CD4-positive, CD25-positive, alpha-beta regulatory T cell (primary cell): Measurements from ENCODE around the gene HSFX3. TPM values are rescaled to one million over a fixed set of nuclear protein-coding genes. Genes with fewer than 3 reads are reported as not detected.
"Not testable (repeated sequence)": the region's sequence is repeated elsewhere in the genome, so short reads cannot be mapped to it uniquely, and the experiment has no call there.

Source experiments
- ATAC-seq, 2 donors: fragments of 150-1000 bp; cut with Tn5 transposase; one replicate each; pipeline ENCODE4 v1.10.0; 2021; ENCODE audit warnings: low read depth in 2 of 2, moderate number of reproducible peaks in 2 of 2, moderate library complexity in 1 of 2
- DNase-seq, 3 donors: peaks; one replicate each; pipeline versions ENCODE4 v3.0.0 to v3.0.0-alpha.2; 2012 to 2022; ENCODE audit warnings: mixed read lengths in 1 of 3
- H3K27ac ChIP-seq: one replicate; pipeline ENCODE4 v1.7.0; 2013; ENCODE audit warnings: mild to moderate bottlenecking, low read length; ENCODE audit not compliant: insufficient read depth, poor library complexity, severe bottlenecking
- H3K27me3 ChIP-seq: one replicate; pipeline ENCODE4 v1.7.0; 2013; ENCODE audit warnings: low read length; ENCODE audit not compliant: control insufficient read depth, insufficient read depth
- H3K36me3 ChIP-seq: one replicate; pipeline ENCODE4 v1.7.0; 2013; ENCODE audit warnings: mild to moderate bottlenecking, low read length, moderate library complexity; ENCODE audit not compliant: control insufficient read depth, insufficient read depth
- H3K4me1 ChIP-seq: 2 replicates; pipeline ENCODE4 v1.7.0; 2013; ENCODE audit warnings: mild to moderate bottlenecking, low read length; ENCODE audit not compliant: insufficient read depth, control insufficient read depth, poor library complexity, severe bottlenecking
- H3K4me3 ChIP-seq: one replicate; pipeline ENCODE4 v1.7.0; 2013; ENCODE audit warnings: low read depth, mild to moderate bottlenecking, low read length, moderate library complexity
- H3K9me3 ChIP-seq, 2 experiments: 1 replicate in 1 of 2; 2 replicates in 1 of 2; pipeline ENCODE4 v1.7.0; 2013; ENCODE audit warnings: low read length in 2 of 2, mild to moderate bottlenecking in 1 of 2, moderate library complexity in 1 of 2; ENCODE audit not compliant: control insufficient read depth in 2 of 2
- H3K27ac Mint-ChIP-seq, 3 donors: one replicate each; pipeline ENCODE4 v1.8.0; 2020 to 2022; ENCODE audit warnings: mild to moderate bottlenecking in 3 of 3, mixed read lengths in 3 of 3, moderate library complexity in 2 of 3
- H3K27me3 Mint-ChIP-seq: one replicate; pipeline ENCODE4 v1.8.0; 2022; ENCODE audit warnings: mild to moderate bottlenecking, mixed read lengths
- H3K36me3 Mint-ChIP-seq: one replicate; pipeline ENCODE4 v1.8.0; 2020; ENCODE audit warnings: mixed read lengths
- H3K4me1 Mint-ChIP-seq, 4 donors: one replicate each; pipeline ENCODE4 v1.8.0; 2020 to 2022; ENCODE audit warnings: mixed read lengths in 4 of 4, mild to moderate bottlenecking in 1 of 4
- H3K4me3 Mint-ChIP-seq, 4 donors: one replicate each; pipeline ENCODE4 v1.8.0; 2020 to 2022; ENCODE audit warnings: mild to moderate bottlenecking in 4 of 4, mixed read lengths in 4 of 4, moderate library complexity in 3 of 4
- H3K9me3 Mint-ChIP-seq, 7 donors: one replicate each; pipeline ENCODE4 v1.8.0; 2020 to 2022; ENCODE audit warnings: mixed read lengths in 7 of 7, mild to moderate bottlenecking in 3 of 7, moderate library complexity in 2 of 7
- polyA plus RNA-seq, 4 donors: library from polyadenylated mRNA; unstranded; fragments of 300-500 nt; fragmentation: Illumina TruSeq; gene quantifications; one replicate each; pipeline ENCODE4 v1.2.3, GENCODE V29; 2021
- total RNA-seq: library from RNA; stranded (reverse); gene quantifications from one replicate; pipeline ENCODE4 v1.2.3, GENCODE V29; 2022

Gene HSFX3
- total and polyA plus RNA-seq, 5 donors from 2014 or later: not detected

DNA sequence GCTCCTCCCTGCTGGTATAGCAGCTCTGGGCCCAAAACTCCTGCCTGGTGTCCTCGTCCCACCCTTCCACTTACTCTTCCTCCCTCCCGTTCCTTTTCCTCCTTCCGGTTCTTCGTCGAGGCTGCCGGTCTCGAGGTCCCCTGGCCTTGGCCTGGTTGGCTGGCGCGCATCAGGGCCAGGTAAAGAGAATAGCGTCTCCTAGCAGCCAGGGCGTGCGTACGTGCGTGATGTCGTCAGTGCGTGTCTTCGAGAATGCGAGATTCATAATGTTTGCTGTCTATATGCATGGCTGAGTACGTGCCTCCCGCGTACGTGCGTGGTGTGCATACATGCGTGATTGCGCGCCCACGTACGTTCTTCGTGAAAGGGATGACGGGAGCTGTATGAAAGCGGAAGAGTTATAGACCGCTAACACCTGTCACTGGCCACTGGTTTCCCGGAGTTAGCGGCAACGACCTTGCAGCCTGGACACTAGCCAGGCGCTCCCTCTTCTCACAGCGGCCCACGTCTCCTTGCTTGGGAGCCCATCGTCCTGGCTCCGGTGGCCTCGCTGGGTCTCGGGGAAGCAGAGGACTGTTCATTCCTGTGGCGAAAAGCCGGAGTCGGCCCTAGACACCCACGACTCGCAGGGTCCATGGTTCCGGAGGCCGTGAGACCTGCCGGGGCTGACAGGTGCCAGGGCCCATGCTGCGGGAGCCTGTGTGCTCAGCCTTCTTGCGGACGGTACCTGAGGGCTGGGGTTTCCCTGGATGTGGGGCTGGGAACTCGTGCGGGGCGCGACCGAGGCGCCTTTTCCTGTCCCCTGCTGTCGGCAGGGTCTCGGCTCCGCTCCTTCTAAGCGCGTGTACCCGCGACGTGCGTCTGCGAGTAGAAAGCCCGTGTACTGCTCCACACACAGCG is 8.9 kb downstream of the HSFX3 start, which contains the start of gene EOLA1:
Gene EOLA1, plus strand, starts transcription at position 392 of the 900 bp plus-strand sequence. CDS start 4,619 bp downstream, outside the sequence.
- peaks cover 0 to 17% (median 3%) of the 10 kb centered on the region in 4 donors for H3K4me1 Mint-ChIP-seq
- H3K4me3 Mint-ChIP-seq: peak within 1 kb of the TSS; percentile 88 to 96 (median 96)
- peak; percentile 87 to 97 (median 92) for DNase-seq
- Histone ChIP-seq H3K36me3 (no peaks in the 10 kb centered on the region), H3K9me3 (no peaks in the 10 kb centered on the region), H3K27me3 (no peaks in the 10 kb centered on the region), H3K4me1 (peaks cover 11% of the 10 kb centered on the region), H3K4me3 (peak within 1 kb of the TSS; percentile 77), H3K27ac (peak within 1 kb of the TSS; percentile 99)
- H3K9me3 Mint-ChIP-seq: peaks cover 0 to 2% (median 0%) of the 10 kb centered on the region in 7 donors
- ATAC-seq: peak; percentile 74 to 78
- no peaks in the 10 kb centered on the region for H3K36me3 Mint-ChIP-seq
- H3K27me3 Mint-ChIP-seq: no peaks in the 10 kb centered on the region
- H3K27ac Mint-ChIP-seq: peak within 1 kb of the TSS; percentile 97 to 100 (median 98)

DNA sequence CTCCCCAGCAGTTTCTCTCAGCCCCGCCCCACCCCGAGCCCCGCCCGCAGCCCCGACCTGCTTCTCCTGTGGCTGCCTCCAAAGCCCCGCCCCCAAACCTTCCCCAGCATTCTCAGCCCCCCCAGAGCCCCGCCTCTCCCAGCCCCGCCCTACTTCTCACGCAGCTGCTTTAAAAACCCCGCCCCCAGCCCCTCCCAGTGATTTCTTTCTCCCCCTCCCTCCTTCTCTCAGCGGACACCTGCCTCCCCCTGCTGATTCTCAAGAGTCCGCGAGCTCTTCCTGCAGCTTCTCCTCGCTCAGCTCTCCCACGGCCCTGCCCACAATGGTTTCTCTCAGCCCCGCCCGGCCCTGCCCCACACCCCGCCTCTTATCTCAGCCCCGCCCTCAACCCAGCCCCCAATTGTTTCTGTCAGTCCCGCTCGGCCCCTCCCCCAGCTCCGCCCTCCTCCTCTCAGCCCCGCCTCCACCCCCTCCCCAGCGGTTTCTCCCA is 9.5 kb downstream of the HSFX3 start:
- no peaks in the 10 kb centered on the region for H3K36me3 ChIP-seq
- Mint-ChIP-seq H3K9me3 (peaks cover 0 to 2% (median 0%) of the 10 kb centered on the region in 7 donors), H3K4me1 (peaks cover 0 to 17% (median 3%) of the 10 kb centered on the region in 4 donors), H3K4me3 (peak overlapping the region; percentile 88 to 96 (median 96)), H3K27ac (peak overlapping the region; percentile 97 to 100 (median 98)), H3K27me3 (no peaks in the 10 kb centered on the region), H3K36me3 (no peaks in the 10 kb centered on the region)
- peak overlapping the region; percentile 65 for H3K4me3 ChIP-seq
- peaks cover 11% of the 10 kb centered on the region for H3K4me1 ChIP-seq
- H3K9me3 ChIP-seq: no peaks in the 10 kb centered on the region
- no peaks in the 10 kb centered on the region for H3K27me3 ChIP-seq
- peak; percentile 86 to 91 (median 87) for DNase-seq
- peak; percentile 57 to 59 for ATAC-seq
- peak overlapping the region; percentile 99 for H3K27ac ChIP-seq

DNA sequence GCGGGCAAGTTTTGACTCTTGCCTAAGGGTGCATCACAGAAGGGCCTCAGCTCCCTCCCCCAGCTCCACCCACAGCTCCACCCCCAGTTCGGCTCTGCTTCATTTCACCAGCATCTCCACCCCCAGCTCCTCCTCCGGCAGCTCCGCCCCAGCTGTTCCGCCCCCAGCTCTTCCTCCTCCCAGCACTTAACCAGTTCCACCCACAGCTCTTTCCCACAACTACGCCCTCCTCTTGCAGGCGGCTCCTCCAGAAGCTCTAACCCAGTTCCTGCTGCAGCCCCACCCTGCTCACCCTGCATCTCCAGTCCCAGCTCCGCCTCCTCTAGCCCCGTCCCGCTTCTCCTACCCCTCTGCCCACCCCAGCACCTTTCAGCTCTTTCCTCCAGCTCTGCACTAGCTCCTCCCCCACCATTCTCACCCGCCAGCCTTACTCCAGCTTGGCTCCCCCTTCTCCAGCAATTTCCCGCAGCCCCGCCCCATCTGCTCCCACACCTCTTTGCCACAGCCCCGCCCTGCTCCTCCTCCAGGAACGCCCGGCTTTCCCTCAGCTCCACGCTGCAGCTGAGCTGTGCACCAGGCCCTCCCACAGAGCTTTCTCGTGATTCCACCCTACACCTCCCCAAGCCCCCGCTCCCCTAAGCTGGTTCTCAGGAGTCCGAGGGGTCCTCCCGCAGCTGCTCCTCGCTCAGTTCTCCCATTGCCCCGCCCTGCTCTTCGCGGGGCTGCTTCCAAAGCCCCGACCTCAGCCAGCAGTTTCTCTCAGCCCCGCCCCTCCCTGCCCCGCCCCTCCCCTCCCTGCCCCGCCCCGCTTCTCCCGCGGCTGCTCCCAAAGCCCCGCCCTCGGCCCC is 10.2 kb downstream of the HSFX3 start:
- Mint-ChIP-seq H3K4me3 (peak overlapping the region; percentile 88 to 93 (median 90)), H3K36me3 (no peaks in the 10 kb centered on the region), H3K27me3 (no peaks in the 10 kb centered on the region), H3K9me3 (peaks cover 0 to 2% (median 0%) of the 10 kb centered on the region in 7 donors), H3K4me1 (peaks cover 0 to 15% (median 3%) of the 10 kb centered on the region in 4 donors), H3K27ac (peak overlapping the region in 2 of 3 donors; percentile 89 to 98)
- H3K27me3 ChIP-seq: no peaks in the 10 kb centered on the region
- no peak overlapping the region for H3K4me3 ChIP-seq
- DNase-seq: peak; percentile 82 to 96 (median 88)
- H3K4me1 ChIP-seq: peaks cover 11% of the 10 kb centered on the region
- peak; percentile 51 to 56 for ATAC-seq
- H3K36me3 ChIP-seq: no peaks in the 10 kb centered on the region
- no peaks in the 10 kb centered on the region for H3K9me3 ChIP-seq
- H3K27ac ChIP-seq: peak overlapping the region; percentile 99

DNA sequence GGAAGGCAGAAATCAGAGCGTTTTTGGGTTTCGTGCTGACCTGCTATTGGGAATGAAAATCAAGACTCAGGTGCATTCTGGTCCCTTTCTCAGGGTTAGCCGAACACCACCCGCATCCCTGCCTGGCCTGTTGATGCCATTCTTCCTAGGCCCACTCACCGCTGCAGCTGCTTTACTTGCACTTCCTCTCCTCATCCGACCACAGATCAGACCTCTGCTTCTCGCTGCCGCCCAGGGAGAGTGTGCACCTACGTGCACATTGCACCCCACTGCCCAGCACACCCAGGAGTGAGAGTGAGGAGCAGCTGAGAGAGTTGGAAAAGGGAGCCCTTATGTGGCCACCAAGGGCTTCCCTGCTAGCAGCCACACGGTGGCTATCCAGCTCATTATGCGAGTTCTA is 12.2 kb downstream of the HSFX3 start:
- not testable (repeated sequence) for H3K36me3 ChIP-seq, H3K9me3 ChIP-seq, H3K4me3 Mint-ChIP-seq, ATAC-seq, H3K9me3 Mint-ChIP-seq, H3K27me3 Mint-ChIP-seq, H3K27ac ChIP-seq, DNase-seq, H3K36me3 Mint-ChIP-seq, H3K27ac Mint-ChIP-seq, H3K4me3 ChIP-seq, H3K27me3 ChIP-seq
- peaks cover 11% of the 10 kb centered on the region for H3K4me1 ChIP-seq
- peaks cover 0 to 15% (median 3%) of the 10 kb centered on the region in 4 donors for H3K4me1 Mint-ChIP-seq

GRCh38 chrX:149534926-149535602 is 14.7 kb downstream of the HSFX3 start:
- not testable (repeated sequence) for H3K9me3 Mint-ChIP-seq, H3K27me3 ChIP-seq, H3K36me3 Mint-ChIP-seq, H3K4me1 ChIP-seq, H3K27me3 Mint-ChIP-seq, H3K4me3 Mint-ChIP-seq, H3K4me3 ChIP-seq, H3K36me3 ChIP-seq, H3K4me1 Mint-ChIP-seq, H3K9me3 ChIP-seq, DNase-seq, H3K27ac ChIP-seq, ATAC-seq
- H3K27ac Mint-ChIP-seq: peak overlapping the region in 1 of 3 donors; percentile 60

GRCh38 chrX:149533999-149534398 is 15.7 kb downstream of the HSFX3 start:
- not testable (repeated sequence) for H3K27me3 Mint-ChIP-seq, H3K4me1 Mint-ChIP-seq, H3K27me3 ChIP-seq, H3K9me3 Mint-ChIP-seq, H3K27ac ChIP-seq, H3K4me3 ChIP-seq, H3K9me3 ChIP-seq, H3K36me3 ChIP-seq, H3K27ac Mint-ChIP-seq, DNase-seq, H3K36me3 Mint-ChIP-seq, H3K4me1 ChIP-seq, ATAC-seq, H3K4me3 Mint-ChIP-seq

DNA sequence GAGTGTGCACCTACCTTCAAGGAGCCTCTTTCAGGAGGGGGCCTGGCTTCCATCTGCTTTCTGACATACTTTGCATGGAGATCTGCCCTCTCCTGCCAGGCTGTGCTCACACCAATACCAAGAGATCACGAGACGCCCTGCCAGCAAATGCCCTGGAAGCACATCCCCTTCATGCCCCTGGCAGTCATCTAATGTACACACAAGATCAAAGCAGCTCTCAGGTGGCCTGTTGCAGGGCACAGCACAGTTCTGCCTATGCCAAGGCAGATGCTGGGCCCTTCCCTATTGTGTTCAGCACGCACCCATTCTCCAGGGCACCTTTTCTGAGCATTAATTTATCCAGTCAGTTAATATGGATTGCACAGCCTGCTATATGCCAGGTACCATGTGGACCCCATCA is 16.9 kb downstream of the HSFX3 start:
- H3K27ac Mint-ChIP-seq: peak overlapping the region in 1 of 3 donors; percentile 42
- H3K4me1 Mint-ChIP-seq, H3K27me3 Mint-ChIP-seq: not testable (repeated sequence)

More for the DNA sequence above, 16.9 kb downstream of the HSFX3 start:
- H3K27me3 ChIP-seq, DNase-seq, H3K36me3 Mint-ChIP-seq, H3K4me1 ChIP-seq, H3K9me3 Mint-ChIP-seq, H3K9me3 ChIP-seq, H3K4me3 ChIP-seq, H3K27ac ChIP-seq, H3K4me3 Mint-ChIP-seq, H3K36me3 ChIP-seq, ATAC-seq: not testable (repeated sequence)
